ENCODE measurements around the gene MIA3.
"Not testable (repeated sequence)": the region's sequence is repeated elsewhere in the genome, so short reads cannot be mapped to it uniquely, and the experiment has no call there.

MIA3 gene

GRCh38 chr1:222665964-222666363 lies 48.1 kb downstream of the MIA3 start:
- DNase-seq, result no peak

- not testable (repeated sequence) for DNase-seq
Observed at GRCh38 chr1:222668184-222668583, 50.3 kb downstream of the MIA3 start.

DNA sequence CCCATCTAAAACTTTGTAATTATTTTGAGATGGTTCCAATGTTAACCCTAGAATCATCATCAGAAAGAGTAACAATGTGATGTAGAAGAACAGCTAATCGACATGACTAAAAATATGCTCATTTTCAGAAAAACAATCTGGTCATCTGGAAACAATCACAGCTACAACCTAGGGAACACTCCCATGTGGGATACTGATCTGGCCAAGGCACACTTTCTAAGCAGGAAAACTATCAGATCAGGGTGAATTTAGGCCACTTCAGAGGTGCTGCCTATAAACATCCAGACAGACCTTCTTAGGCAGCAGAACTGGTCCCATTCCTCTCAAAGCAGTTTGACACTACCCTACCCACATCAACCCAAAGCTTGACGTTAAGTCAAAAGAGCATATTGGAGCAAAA lies 51.2 kb downstream of the MIA3 start:
- not testable (repeated sequence) for DNase-seq

DNA sequence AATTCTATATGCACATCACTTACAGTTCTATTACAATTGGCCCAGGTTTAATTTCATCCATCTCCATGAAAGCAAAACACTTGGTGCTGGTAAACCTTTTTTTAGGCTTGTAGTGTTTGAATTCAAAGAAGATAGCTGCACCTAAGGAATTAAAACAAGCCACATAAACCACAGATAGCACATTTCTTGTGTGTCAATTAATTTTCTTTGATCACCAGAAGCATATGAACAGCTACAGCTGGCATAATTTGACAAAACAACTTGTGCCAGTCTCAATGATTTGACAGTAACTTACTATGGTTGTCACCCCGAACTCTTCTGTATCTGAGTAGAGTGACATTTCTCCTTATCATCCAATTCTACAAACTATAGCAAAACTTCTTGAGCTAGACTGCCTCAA lies 52.2 kb downstream of the MIA3 start:
- no peak for DNase-seq

DNA sequence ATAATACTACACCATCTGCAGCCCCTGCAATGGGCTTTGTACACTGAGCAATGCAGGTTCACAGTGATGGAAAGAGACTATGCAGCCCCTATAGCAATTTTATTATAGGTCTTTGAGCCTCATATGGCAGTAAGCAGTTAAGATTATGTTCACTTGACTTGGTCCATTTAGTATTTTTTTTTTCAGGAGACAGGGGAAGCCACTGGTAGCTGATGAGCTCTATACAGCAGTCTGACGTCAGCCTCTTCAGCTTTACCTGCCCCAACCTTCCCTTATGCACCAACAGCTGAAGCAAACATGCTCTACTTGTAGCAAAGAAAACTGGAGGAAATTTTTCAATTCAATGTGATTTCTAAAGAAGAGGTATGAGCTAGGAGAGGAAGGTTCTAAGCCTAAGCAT lies 62.2 kb downstream of the MIA3 start:
- DNase-seq, result no peak

DNA sequence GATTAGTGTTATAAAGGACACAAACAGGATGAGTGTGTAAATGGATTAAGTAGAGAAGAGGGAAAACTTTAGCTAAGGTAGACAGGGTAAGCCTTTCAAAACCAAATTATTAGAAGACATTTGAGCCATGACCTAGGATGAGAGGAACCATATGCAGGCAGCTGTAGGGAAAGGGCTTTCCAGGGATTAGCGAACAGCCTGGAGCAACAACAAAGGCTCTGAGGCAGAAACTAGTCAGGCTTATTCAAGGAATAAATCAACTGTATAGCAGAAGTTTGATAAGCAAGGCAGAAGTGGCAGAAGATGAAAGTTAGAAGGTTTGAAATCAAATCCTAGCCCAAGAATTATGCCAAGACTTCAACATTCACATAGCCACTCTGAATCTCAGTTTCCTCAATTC lies 73.1 kb downstream of the MIA3 start:
- DNase-seq, result no peak

- no peak for DNase-seq
Observed at GRCh38 chr1:222694927-222695326, 77.0 kb downstream of the MIA3 start.

- no peak for DNase-seq
Observed at GRCh38 chr1:222696741-222697140, 78.8 kb downstream of the MIA3 start.

DNA sequence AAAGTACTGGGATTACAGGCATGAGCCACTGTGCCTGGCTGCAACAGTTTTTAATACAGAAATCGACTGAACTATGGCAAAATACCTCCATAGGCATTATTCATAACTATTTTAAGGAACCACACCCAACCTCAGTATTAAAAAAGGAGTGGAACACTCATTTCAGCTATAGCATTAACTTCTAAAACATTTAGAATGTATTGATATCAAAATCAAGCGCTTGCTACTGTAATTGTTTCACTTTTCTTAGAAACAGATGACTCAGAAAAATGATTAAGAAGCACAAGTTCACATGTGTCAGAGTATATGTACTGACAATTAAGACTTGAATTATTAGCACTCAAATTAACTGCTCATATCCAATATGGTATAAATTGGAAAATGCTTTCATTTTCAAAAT lies 79.3 kb downstream of the MIA3 start:
- no peak for DNase-seq

DNA sequence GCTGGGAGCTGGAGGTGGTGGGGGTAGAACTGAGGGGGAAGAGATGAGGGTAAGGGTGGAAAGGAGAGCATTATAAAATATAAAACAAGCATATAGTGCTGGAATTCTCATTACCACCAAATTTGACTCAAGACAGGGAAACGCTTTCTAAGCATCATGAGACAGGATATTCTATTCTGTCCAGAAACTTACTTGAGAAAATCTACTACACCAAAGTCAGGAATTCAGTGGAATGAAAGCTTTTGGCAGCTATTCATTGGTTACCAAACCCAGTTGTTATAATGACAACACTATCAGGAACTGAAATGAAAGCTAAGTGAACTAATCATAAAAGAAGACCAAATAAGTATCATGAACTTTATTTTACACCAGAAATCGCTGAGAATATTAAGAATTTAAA lies 79.9 kb downstream of the MIA3 start:
- no peak for DNase-seq

DNA sequence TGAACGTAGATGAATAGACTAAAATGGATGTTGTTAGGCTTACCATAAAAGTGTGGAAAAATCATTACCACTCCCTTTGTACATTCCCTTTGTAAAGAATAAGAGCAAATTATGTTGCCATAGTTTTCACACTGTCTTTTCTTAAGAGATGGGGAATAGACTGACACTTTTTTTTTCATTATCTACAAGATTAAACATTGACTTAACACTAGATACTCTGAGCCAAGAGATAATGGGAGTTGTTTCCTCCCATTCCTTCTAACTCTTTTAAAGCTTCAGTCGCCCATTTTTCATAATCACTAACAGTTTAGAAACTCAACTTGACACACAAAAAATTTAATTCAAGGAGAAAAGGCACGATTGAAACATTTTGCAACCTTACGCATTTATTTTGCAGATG lies 84.3 kb downstream of the MIA3 start:
- DNase-seq, result no peak

DNA sequence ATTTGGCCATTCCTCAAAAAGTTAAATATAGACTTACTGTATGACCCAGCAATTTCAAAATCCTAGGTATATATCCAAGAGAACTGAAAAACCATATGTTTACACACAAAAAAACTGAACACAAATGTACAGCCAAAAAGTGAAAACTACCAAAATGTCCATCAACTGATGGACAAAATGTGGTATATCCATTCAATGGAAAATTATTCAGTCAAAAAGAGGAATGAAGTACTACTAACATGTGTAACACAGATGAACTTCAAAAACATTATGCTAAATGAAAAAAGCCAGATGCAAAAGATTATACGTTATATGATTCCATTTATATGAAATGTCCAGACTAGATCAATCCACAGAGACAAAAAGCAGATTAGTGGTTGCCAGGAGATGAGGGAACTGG lies 86.4 kb downstream of the MIA3 start:
- DNase-seq, result no peak

DNA sequence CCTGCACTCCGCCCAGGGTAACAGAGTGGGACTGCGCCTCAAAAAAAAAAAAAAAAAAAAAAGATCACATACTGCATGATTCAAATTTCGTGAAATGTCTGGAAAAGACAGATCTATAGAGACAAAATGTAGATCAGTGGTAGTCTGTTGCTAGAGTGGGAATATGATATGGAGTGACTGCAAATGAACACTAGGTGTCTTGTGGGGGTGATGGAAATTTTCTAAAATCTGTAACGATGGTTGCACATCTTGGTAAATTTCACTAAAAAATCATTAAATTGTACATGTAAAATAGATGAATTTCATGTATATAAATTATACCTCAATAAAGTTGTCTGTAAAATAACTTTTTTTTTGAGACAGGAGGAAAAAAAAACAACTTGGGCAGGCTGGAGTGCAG lies 88.9 kb downstream of the MIA3 start:
- no peak for DNase-seq

- DNase-seq, result no peak
Observed at GRCh38 chr1:222709700-222710153, 91.8 kb downstream of the MIA3 start.

- peak; percentile 28 to 44 for DNase-seq
Observed at GRCh38 chr1:222711319-222712252, 93.7 kb downstream of the MIA3 start.

DNA sequence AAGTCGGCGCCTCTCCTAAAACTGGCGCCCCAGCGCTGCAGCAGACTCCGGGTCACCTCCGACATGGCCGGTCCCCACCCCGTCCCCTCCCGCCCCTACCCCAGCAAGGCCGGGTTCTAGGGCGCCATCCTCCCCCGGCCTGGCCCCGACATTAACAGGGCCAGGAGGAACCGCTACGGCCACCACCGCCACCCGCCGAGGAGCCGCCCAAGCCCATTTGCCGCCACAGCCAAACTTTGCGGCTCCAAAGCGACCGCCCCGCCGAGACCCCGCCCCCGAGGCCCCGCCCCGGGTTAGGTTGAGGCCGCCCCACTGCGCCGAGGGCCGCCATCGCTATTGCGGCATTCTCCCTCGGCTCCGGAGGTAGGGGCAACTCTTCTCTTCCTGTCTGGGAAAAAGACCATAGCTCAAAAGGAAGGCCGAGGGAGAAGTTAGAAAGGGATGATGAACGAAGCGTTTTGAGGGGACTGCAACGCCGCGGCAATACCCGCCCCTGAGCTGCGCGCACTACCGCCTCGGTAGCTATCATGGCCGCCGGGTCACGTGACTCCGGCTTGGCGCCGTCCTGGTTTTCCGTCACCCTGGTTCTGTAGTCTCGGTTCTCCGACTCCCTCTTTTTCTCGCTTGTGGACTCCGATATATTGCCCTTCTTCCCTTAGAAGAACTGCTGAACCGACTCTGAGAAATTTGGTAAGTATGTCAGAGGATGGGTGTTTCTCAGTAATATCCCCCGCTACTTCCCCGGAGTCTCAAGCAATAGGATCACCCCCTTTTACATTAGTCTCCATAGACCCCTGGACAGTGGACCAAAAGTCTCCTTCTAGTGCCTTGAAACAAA lies 94.6 kb downstream of the MIA3 start, which contains the start of the genes AIDA and BROX:
TSS of gene AIDA (minus strand) at position 239 of the 838 bp plus-strand sequence. CDS start at position 65, 174 bp downstream.
TSS of gene BROX (plus strand) at position 312 of the 838 bp plus-strand sequence. CDS start 3,136 bp downstream, outside the sequence.
- DNase-seq, result peak; percentile 89 to 94

DNA sequence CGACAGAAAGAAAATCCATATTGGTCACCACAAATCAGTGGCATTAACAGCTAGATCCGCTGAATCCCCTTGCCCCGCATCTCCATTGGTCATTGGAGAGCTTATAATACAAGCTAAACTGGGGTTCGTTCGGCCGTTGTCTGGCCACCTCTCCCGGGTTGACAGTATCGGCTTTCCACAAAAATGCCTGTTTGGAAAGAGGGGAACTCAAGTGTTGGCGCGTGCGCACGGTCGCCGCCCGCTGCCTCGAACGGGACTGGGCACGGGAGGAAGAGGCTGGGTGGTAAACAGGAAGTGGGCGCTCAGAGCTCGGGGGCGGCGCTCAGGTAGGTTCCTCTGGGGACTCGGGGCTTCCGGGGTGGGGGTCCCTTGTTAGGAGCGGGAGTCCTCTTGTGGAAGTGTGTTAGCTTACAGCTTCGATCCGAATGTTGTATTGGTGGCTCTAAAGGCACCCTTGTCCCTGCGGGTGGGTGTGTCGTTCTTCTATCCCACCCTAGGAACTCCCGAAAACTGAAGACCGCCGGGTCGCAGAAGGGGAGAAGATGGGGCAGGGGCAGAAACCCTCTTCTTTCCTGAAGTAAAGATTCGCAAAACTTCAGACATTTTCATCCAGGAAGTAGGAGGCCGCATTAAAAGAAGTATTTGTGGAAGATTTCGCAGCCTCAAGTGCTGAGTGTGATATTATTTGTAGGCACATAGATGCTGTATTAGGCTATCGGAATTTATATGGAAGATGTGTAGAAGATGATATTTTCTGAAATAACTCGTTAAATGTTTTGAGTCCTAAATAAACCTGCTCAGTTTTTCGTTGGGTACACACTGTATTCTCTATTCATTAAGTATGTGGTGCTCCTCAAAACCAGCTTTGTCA lies 95.4 kb downstream of the MIA3 start:
- DNase-seq, result peak; percentile 91 to 94

DNA sequence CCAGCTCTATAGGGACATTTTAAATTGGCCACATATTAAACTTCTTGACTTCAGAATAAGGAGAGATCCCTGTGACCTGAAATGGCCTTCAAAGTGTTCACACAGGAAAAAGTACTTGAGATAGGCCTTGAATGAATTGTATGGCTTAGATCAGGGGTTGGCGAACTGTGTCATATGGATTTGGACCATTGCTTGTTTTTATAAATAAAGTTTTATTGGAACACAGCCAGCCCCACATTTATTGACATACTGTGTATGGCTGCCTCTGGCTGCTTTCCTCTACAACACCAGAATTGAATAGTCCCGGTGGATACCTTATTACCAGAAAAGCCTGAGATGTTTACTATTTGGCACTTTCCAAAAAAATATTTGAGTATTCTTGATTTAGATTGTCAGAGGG lies 98.5 kb downstream of the MIA3 start:
- no peak for DNase-seq

All from hippocampal formation (tissue), 2 donors.